Measurements from ENCODE around the gene CBY1.

- TF ChIP-seq CTCF (conservative IDR thresholded peaks at IDR 0.05 in 1 of 2, IDR thresholded peaks at IDR 0.05 in 1 of 2; ENCODE audit: low read depth in 1 of 2, low read length in 2 of 2) (no peak), EZH2 (IDR thresholded peaks at IDR 0.05; ENCODE audit: low read length, missing control alignments) (no peak)
These were observed 51.5 kb downstream of the CBY1 start for GRCh38 chr22:38707984-38708383.

Measured in fibroblast of lung (primary cell).